Panc1 (cell line): ENCODE measurements around the gene TGM3.

Source experiments
- POLR2AphosphoS5 ChIP-seq: IDR thresholded peaks from 2 replicates; pipeline ENCODE4 v1.6.1; 2012; ENCODE audit warnings: mild to moderate bottlenecking, low read depth, low read length, moderate library complexity
- REST ChIP-seq, 2 experiments: IDR thresholded peaks; 2 replicates each; pipeline ENCODE4 v1.6.1; 2011 to 2012; ENCODE audit warnings: low read depth in 2 of 2, control low read depth in 1 of 2, low read length in 1 of 2, mild to moderate bottlenecking in 1 of 2, moderate library complexity in 1 of 2; ENCODE audit not compliant: insufficient read depth in 1 of 2
- TF ChIP-seq, protein P1 (sequence below): fragments of 450-650 bp; IDR thresholded peaks from 2 replicates; pipeline ENCODE4 v1.5.1; 2017; ENCODE audit warnings: mild to moderate bottlenecking

GRCh38 chr20:2279253-2279779 is 16.5 kb upstream of the TGM3 start:
- TF ChIP-seq, protein P1, sequence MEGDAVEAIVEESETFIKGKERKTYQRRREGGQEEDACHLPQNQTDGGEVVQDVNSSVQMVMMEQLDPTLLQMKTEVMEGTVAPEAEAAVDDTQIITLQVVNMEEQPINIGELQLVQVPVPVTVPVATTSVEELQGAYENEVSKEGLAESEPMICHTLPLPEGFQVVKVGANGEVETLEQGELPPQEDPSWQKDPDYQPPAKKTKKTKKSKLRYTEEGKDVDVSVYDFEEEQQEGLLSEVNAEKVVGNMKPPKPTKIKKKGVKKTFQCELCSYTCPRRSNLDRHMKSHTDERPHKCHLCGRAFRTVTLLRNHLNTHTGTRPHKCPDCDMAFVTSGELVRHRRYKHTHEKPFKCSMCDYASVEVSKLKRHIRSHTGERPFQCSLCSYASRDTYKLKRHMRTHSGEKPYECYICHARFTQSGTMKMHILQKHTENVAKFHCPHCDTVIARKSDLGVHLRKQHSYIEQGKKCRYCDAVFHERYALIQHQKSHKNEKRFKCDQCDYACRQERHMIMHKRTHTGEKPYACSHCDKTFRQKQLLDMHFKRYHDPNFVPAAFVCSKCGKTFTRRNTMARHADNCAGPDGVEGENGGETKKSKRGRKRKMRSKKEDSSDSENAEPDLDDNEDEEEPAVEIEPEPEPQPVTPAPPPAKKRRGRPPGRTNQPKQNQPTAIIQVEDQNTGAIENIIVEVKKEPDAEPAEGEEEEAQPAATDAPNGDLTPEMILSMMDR, result no peak
- TF ChIP-seq REST (IDR thresholded peaks at IDR 0.05; ENCODE audit: insufficient read depth in 1 of 2, low read depth in 2 of 2, low read length in 1 of 2), result no peak
- no peak for TF ChIP-seq POLR2AphosphoS5
